Skeletal muscle tissue (tissue), 4 donors: Measurements from ENCODE around the gene DRC1. TPM values are rescaled to one million over a fixed set of nuclear protein-coding genes. Genes with fewer than 3 reads are reported as not detected.

Experiments
- H3K27ac ChIP-seq: one replicate; pipeline ENCODE4 v1.7.0; 2013; ENCODE audit warnings: mild to moderate bottlenecking, low read depth, low read length, inconsistent platforms
- H3K27me3 ChIP-seq, 3 donors: one replicate each; pipeline ENCODE4 v1.7.0; 2013; ENCODE audit warnings: low read length in 3 of 3; ENCODE audit not compliant: control insufficient read depth in 3 of 3, insufficient read depth in 3 of 3
- H3K36me3 ChIP-seq, 3 donors: one replicate each; pipeline ENCODE4 v1.7.0; 2013; ENCODE audit warnings: low read length in 3 of 3; ENCODE audit not compliant: control insufficient read depth in 3 of 3, insufficient read depth in 3 of 3
- H3K4me1 ChIP-seq, 3 donors: one replicate each; pipeline ENCODE4 v1.7.0; 2013; ENCODE audit warnings: low read length in 3 of 3, mild to moderate bottlenecking in 3 of 3; ENCODE audit not compliant: control insufficient read depth in 3 of 3, insufficient read depth in 3 of 3
- H3K4me3 ChIP-seq, 3 donors: one replicate each; pipeline ENCODE4 v1.7.0; 2013; ENCODE audit warnings: low read length in 3 of 3
- H3K9ac ChIP-seq, 3 donors: one replicate each; pipeline ENCODE4 v1.7.0; 2013; ENCODE audit warnings: low read length in 3 of 3, mild to moderate bottlenecking in 3 of 3, moderate library complexity in 2 of 3, low read depth in 1 of 3
- H3K9me3 ChIP-seq, 3 donors: one replicate each; pipeline ENCODE4 v1.7.0; 2013; ENCODE audit warnings: low read length in 3 of 3; ENCODE audit not compliant: control insufficient read depth in 3 of 3
- total RNA-seq: library from RNA; depleted of rRNA; stranded (reverse); fragments of >200 nt; gene quantifications from one replicate; pipeline ENCODE4 v1.2.3, GENCODE V29; 2014
- donor health status: Osteomylitis.

The DRC1 gene
- total RNA-seq, 1 donor from 2014 or later: 2.1 TPM

GRCh38 chr2:26395394-26395793 is 6.3 kb upstream of the DRC1 start:
- Histone ChIP-seq H3K36me3 (peaks cover 0 to 6% (median 5%) of the 10 kb centered on the region in 3 donors), H3K9ac (no peak overlapping the region), H3K27ac (no peak overlapping the region), H3K27me3 (no peaks in the 10 kb centered on the region), H3K4me3 (no peak overlapping the region), H3K9me3 (no peaks in the 10 kb centered on the region), H3K4me1 (peaks cover 0 to 4% (median 2%) of the 10 kb centered on the region in 3 donors)

DNA sequence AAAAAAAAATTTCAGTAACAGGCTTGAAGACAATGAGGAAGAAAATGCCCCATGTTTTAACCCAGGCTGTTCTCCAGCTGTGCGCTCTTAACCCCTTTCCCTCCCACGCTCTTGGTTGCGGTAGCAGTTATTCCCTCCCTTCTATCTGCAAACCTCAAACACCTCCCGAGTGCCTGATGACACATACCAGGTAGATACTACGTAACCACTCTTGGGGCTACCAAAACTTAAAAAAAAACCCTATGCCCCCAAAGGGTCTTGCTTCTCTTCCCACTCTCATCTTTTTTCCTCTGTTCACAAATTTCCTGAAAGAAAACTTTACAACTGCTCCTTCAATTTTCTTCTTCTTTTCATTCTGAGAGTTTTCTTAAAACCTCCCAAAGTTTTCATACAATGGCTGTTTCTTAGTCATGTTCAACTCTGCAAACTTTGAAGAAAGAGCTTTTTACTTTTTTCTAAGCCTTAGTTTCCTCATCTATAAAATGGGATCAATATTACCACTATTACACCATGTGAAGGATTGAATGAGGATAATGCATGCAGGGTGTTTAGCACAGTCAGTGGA is 4.9 kb upstream of the DRC1 start:
- Histone ChIP-seq H3K36me3 (peaks cover 0 to 5% (median 0%) of the 10 kb centered on the region in 3 donors), H3K27ac (no peak overlapping the region), H3K9ac (no peak overlapping the region), H3K9me3 (no peaks in the 10 kb centered on the region), H3K4me3 (no peak overlapping the region), H3K27me3 (peaks cover 3% of the 10 kb centered on the region in 3 donors), H3K4me1 (peaks cover 2 to 4% (median 4%) of the 10 kb centered on the region in 3 donors)

- Histone ChIP-seq H3K4me1 (peaks cover 2 to 5% (median 4%) of the 10 kb centered on the region in 3 donors), H3K36me3 (peaks cover 0 to 5% (median 0%) of the 10 kb centered on the region in 3 donors), H3K27ac (no peak overlapping the region), H3K9me3 (no peaks in the 10 kb centered on the region), H3K27me3 (peaks cover 3 to 8% (median 3%) of the 10 kb centered on the region in 3 donors), H3K9ac (no peak overlapping the region), H3K4me3 (no peak overlapping the region)
Measured at GRCh38 chr2:26399771-26400376, 1.8 kb upstream of the DRC1 start.

GRCh38 chr2:26400723-26401122 is 997 bp upstream of the DRC1 start:
- H3K27ac ChIP-seq: no peak overlapping the region
- H3K36me3 ChIP-seq: peaks cover 0 to 3% (median 0%) of the 10 kb centered on the region in 3 donors
- no peak overlapping the region for H3K4me3 ChIP-seq
- peaks cover 2 to 5% (median 4%) of the 10 kb centered on the region in 3 donors for H3K4me1 ChIP-seq
- H3K9me3 ChIP-seq: no peaks in the 10 kb centered on the region
- peaks cover 3 to 8% (median 3%) of the 10 kb centered on the region in 3 donors for H3K27me3 ChIP-seq
- H3K9ac ChIP-seq: no peak overlapping the region

DNA sequence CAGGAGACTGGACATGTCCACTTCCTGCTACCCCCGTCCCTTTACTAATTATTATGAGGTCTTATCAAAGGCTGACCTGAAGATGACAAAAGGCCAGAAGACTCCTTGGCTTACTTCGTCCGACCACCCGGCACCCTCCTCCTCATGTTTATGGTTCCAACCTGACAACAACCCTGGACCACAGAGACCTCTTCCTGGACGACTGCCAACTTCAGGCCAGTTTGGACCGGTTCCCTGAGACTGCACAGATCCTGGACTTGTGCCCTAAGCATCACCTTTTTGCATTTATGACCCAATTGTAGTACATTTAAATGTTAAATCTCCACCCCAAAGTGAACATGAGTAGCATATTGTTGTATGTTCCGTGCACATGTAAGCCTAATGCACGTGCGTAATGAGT is 5.8 kb downstream of the DRC1 start:
- Histone ChIP-seq H3K36me3 (no peaks in the 10 kb centered on the region), H3K4me3 (no peak overlapping the region), H3K9me3 (no peaks in the 10 kb centered on the region), H3K27me3 (peaks cover 0 to 5% (median 0%) of the 10 kb centered on the region in 3 donors), H3K4me1 (no peaks in the 10 kb centered on the region), H3K27ac (no peak overlapping the region), H3K9ac (no peak overlapping the region)

- Histone ChIP-seq H3K9me3 (no peaks in the 10 kb centered on the region), H3K27ac (no peak overlapping the region), H3K4me1 (no peaks in the 10 kb centered on the region), H3K9ac (no peak overlapping the region), H3K4me3 (no peak overlapping the region), H3K36me3 (no peaks in the 10 kb centered on the region), H3K27me3 (peaks cover 0 to 4% (median 0%) of the 10 kb centered on the region in 3 donors)
Measured at GRCh38 chr2:26409785-26410184, 8.1 kb downstream of the DRC1 start.

- no peaks in the 10 kb centered on the region for H3K36me3 ChIP-seq
Measured at GRCh38 chr2:26410764-26411243, 9.1 kb downstream of the DRC1 start.

GRCh38 chr2:26411419-26411818 is 9.7 kb downstream of the DRC1 start:
- no peaks in the 10 kb centered on the region for H3K9me3 ChIP-seq
- H3K36me3 ChIP-seq: no peaks in the 10 kb centered on the region
- no peaks in the 10 kb centered on the region for H3K4me1 ChIP-seq
- peaks cover 0 to 4% (median 0%) of the 10 kb centered on the region in 3 donors for H3K27me3 ChIP-seq
- H3K27ac ChIP-seq: no peak overlapping the region
- H3K9ac ChIP-seq: no peak overlapping the region
- no peak overlapping the region for H3K4me3 ChIP-seq

More at GRCh38 chr2:26410764-26411243, 9.1 kb downstream of the DRC1 start:
- no peaks in the 10 kb centered on the region for H3K4me1 ChIP-seq
- no peak overlapping the region for H3K9ac ChIP-seq
- H3K9me3 ChIP-seq: no peaks in the 10 kb centered on the region
- H3K27me3 ChIP-seq: peaks cover 0 to 4% (median 0%) of the 10 kb centered on the region in 3 donors
- H3K4me3 ChIP-seq: no peak overlapping the region
- H3K27ac ChIP-seq: no peak overlapping the region

- H3K27ac ChIP-seq: no peak overlapping the region
Measured at GRCh38 chr2:26412091-26412673, 10.5 kb downstream of the DRC1 start.

GRCh38 chr2:26414311-26414710 is 12.6 kb downstream of the DRC1 start:
- Histone ChIP-seq H3K27ac (no peak overlapping the region), H3K4me3 (no peak overlapping the region), H3K36me3 (no peaks in the 10 kb centered on the region)

More at GRCh38 chr2:26412091-26412673, 10.5 kb downstream of the DRC1 start:
- Histone ChIP-seq H3K27me3 (peaks cover 0 to 4% (median 0%) of the 10 kb centered on the region in 3 donors), H3K9me3 (no peaks in the 10 kb centered on the region), H3K9ac (no peak overlapping the region), H3K4me1 (no peaks in the 10 kb centered on the region), H3K4me3 (no peak overlapping the region), H3K36me3 (no peaks in the 10 kb centered on the region)

More at GRCh38 chr2:26414311-26414710, 12.6 kb downstream of the DRC1 start:
- peaks cover 0 to 2% (median 0%) of the 10 kb centered on the region in 3 donors for H3K27me3 ChIP-seq
- H3K9me3 ChIP-seq: no peaks in the 10 kb centered on the region
- no peak overlapping the region for H3K9ac ChIP-seq
- no peaks in the 10 kb centered on the region for H3K4me1 ChIP-seq
